Natural killer cell treated with Interleukin-12 subunit alpha and Interleukin-12 subunit beta and Interleukin-15 and Interleukin-18, amount 100 ng/mL, for 72 hours (primary cell): ENCODE results near the gene HOXC6. TPM values are rescaled to one million over a fixed set of nuclear protein-coding genes. Genes with fewer than 3 reads are reported as not detected.

Source experiments
- ATAC-seq, 2 donors: fragments of 150-1000 bp; cut with Tn5 transposase in 1 of 2; sonication (Bioruptor Pico), chemical (Tn5 transposase) in 1 of 2; 2 replicates each; pipeline ENCODE4 v1.10.0; 2021
- DNase-seq: peaks from one replicate; pipeline ENCODE4 v3.0.0; 2022; ENCODE audit warnings: low spot score
- H3K27ac Mint-ChIP-seq, 2 donors: 1 replicate in 1 of 2; 2 replicates in 1 of 2; pipeline ENCODE4 v1.8.0; 2022; ENCODE audit warnings: mixed read lengths in 2 of 2, mild to moderate bottlenecking in 1 of 2, moderate library complexity in 1 of 2
- H3K27me3 Mint-ChIP-seq, 2 donors: 1 replicate in 1 of 2; 2 replicates in 1 of 2; pipeline ENCODE4 v1.8.0; 2022; ENCODE audit warnings: mixed read lengths in 2 of 2
- H3K36me3 Mint-ChIP-seq: one replicate; pipeline ENCODE4 v1.8.0; 2022; ENCODE audit warnings: mixed read lengths
- H3K4me1 Mint-ChIP-seq, 2 donors: 1 replicate in 1 of 2; 2 replicates in 1 of 2; pipeline ENCODE4 v1.8.0; 2022; ENCODE audit warnings: low read depth in 2 of 2, mixed read lengths in 2 of 2, mild to moderate bottlenecking in 1 of 2
- H3K4me3 Mint-ChIP-seq: one replicate; pipeline ENCODE4 v1.8.0; 2022; ENCODE audit warnings: mixed read lengths
- H3K9me3 Mint-ChIP-seq: 2 replicates; pipeline ENCODE4 v1.8.0; 2022; ENCODE audit warnings: mixed read lengths
- total RNA-seq, 2 donors: library from RNA; stranded (reverse); gene quantifications; one replicate each; pipeline ENCODE4 v1.2.3, GENCODE V29; 2022

The HOXC6 gene
- total RNA-seq: not detected

GRCh38 chr12:54028314-54029201, at the start of gene HOXC6:
TSS of gene HOXC6 (plus strand) at chr12:54028440. CDS start at chr12:54028522, 82 bp downstream.
- H3K9me3 Mint-ChIP-seq: no peaks in the 10 kb centered on the region
- H3K27me3 Mint-ChIP-seq: peaks cover 53 to 70% of the 10 kb centered on the region in 2 donors
- DNase-seq (no peak), ATAC-seq (no peak)
- H3K4me3 Mint-ChIP-seq: peak within 1 kb of the TSS; percentile 38
- H3K36me3 Mint-ChIP-seq: no peaks in the 10 kb centered on the region
- H3K4me1 Mint-ChIP-seq: peaks cover 8 to 9% of the 10 kb centered on the region in 2 donors
- no peak within 1 kb of the TSS for H3K27ac Mint-ChIP-seq

- Mint-ChIP-seq H3K36me3 (no peaks in the 10 kb centered on the region), H3K27ac (no peak overlapping the region), H3K27me3 (peaks cover 64 to 81% of the 10 kb centered on the region in 2 donors), H3K9me3 (no peaks in the 10 kb centered on the region), H3K4me3 (no peak overlapping the region), H3K4me1 (peaks cover 8 to 12% of the 10 kb centered on the region in 2 donors)
- ATAC-seq: no peak
- DNase-seq: no peak
Observed at GRCh38 chr12:53978477-53979356, 49.5 kb upstream of the HOXC6 start.

DNA sequence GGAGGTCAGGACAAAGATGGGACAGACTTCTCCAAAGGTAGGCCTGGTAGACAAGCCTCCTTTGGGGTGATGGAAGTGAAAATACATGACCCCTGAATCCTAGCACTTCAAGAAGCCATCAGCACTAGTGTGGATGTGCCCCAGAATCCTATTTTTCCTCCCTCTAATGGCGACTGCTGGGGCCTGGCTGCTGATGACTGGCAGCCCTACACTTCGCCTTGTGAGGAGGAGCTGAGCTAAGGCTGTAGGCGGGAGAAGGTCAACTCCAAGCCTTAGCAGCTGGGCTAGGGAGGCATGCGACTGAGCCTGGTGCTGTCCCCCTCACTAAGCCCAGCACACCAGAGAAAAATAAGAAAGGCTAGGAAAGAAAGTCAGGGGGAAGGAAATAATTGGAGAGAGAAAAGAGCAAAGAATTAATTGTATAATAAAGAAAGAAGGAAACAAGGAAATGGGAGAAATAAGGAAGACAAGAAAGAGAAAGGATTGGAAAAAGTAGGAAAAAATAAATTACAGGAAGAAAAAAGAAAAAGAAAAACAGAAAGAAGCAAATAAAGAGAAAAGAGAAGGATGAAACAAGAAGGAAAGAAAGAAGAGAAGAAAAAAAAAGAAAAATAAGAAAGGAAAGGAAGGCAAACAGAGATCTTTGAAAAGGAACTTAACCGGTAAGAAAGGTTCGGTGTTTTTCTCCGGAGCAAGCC, 48.0 kb upstream of the HOXC6 start:
- DNase-seq (no peak), ATAC-seq (no peak)
- H3K4me1 Mint-ChIP-seq: peaks cover 8 to 13% of the 10 kb centered on the region in 2 donors
- no peaks in the 10 kb centered on the region for H3K36me3 Mint-ChIP-seq
- H3K27ac Mint-ChIP-seq: no peak overlapping the region
- no peak overlapping the region for H3K4me3 Mint-ChIP-seq
- H3K27me3 Mint-ChIP-seq: peaks cover 68 to 87% of the 10 kb centered on the region in 2 donors
- no peaks in the 10 kb centered on the region for H3K9me3 Mint-ChIP-seq

DNA sequence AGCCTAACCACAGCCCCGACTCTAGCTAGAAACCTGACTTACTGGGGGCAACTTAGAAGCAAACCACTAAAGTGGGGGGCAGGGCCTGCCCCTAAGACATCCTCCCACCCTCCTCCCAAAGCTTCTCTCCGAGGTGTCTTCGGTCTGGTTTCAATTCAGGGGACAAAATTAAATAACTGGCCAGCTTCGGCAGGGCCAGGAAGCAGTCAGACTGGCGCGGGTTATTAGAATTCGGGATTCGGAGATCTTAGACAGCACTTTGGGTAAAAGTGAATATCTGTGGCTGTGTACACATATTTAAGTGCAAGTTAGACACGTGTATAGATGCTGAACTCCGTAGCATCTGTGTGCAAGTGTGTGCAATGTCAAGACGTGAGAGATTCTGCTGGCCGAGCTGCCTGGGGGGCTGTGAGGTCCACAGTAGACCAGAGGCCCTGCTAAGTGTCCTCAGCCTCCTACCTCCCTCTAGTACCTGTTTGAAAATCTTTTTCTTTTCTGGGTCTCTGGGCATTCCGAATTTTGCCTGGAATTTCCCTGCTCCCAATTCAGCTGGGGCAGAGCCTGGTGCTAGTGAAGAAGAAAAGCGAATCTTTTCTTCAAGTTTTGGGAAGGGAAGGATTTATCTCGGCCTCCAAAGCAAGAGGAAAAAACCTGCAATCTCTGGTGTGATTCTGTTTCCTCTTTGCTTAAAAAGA, 47.3 kb upstream of the HOXC6 start:
- Mint-ChIP-seq H3K4me1 (peaks cover 5 to 11% of the 10 kb centered on the region in 2 donors), H3K27me3 (peaks cover 67 to 84% of the 10 kb centered on the region in 2 donors), H3K9me3 (no peaks in the 10 kb centered on the region), H3K27ac (no peak overlapping the region), H3K36me3 (no peaks in the 10 kb centered on the region), H3K4me3 (no peak overlapping the region)
- ATAC-seq (no peak), DNase-seq (no peak)

- ATAC-seq: no peak
- Mint-ChIP-seq H3K36me3 (no peaks in the 10 kb centered on the region), H3K27me3 (peaks cover 69 to 85% of the 10 kb centered on the region in 2 donors), H3K27ac (no peak overlapping the region), H3K9me3 (no peaks in the 10 kb centered on the region), H3K4me3 (no peak overlapping the region), H3K4me1 (peaks cover 13 to 14% of the 10 kb centered on the region in 2 donors)
- DNase-seq: no peak
Observed at GRCh38 chr12:53981634-53982565, 46.3 kb upstream of the HOXC6 start.

DNA sequence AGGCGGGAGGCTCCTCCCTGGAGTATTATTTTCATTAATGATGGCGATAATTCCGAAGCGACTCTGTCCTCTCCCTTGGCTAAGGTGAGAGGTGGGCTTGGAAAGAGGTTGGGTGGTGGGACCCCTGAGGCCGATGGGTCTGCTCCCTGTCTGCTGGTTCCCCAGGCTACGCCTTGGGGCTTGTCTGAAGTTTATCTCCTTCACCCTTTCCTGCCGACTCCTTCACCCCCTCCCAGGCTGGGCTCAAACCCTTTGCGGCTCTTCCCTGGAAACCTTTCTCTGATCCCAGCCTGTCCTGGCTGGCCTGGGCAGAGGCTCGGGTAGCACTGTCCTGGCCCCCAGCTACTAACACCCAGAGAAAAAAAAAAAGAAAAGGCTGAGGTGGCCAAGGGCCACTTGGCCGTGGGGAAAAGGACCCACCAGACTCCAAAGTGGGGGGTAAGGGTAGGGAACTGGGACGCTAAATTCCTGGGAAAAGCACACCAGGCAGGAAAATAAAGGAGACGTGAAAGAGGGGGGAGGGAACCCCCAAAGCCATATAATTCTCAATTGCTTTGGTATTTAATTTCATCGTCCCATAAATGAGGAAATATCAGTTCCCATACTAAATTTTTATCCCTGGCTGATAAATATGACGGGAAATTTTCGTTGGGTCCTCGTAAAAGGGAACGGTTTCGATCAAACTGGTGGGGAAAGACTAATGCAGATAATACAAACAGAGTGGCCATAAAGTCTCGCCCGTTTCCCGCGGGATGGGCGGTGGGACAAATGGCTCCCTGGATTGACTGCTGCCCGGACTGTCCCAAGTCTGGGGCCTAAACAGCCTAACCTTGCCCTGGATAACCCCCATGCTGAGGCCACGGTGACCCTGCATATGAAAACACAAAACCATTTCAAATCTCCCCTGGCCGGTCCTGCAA, 45.3 kb upstream of the HOXC6 start:
- no peak overlapping the region for H3K27ac Mint-ChIP-seq
- peaks cover 14 to 16% of the 10 kb centered on the region in 2 donors for H3K4me1 Mint-ChIP-seq
- ATAC-seq (no peak), DNase-seq (no peak)
- no peak overlapping the region for H3K4me3 Mint-ChIP-seq
- H3K36me3 Mint-ChIP-seq: no peaks in the 10 kb centered on the region
- peaks cover 73 to 85% of the 10 kb centered on the region in 2 donors for H3K27me3 Mint-ChIP-seq
- no peaks in the 10 kb centered on the region for H3K9me3 Mint-ChIP-seq

DNA sequence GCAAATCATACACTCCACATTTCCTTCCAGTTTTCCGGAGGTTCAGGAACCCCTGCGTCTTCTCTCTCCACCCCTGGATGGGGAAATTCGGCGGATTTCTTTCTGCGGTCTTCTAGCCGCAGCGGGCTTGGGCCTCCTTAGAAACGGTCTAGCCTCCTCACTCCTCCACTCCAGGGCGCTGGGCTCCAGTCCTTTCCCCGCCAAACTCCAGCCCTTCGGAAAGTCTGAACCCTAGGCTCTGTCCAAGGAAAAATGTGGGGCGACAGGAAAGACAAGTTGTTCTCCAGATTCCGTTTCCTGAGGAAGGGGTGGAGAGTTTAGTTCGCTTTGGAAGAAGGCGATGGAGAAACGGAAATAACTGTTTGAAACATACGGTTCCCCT, 44.7 kb upstream of the HOXC6 start:
- Mint-ChIP-seq H3K4me3 (no peak overlapping the region), H3K9me3 (no peaks in the 10 kb centered on the region), H3K27me3 (peaks cover 72 to 85% of the 10 kb centered on the region in 2 donors), H3K36me3 (no peaks in the 10 kb centered on the region), H3K27ac (no peak overlapping the region), H3K4me1 (peaks cover 13 to 16% of the 10 kb centered on the region in 2 donors)
- ATAC-seq: no peak
- DNase-seq: no peak

DNA sequence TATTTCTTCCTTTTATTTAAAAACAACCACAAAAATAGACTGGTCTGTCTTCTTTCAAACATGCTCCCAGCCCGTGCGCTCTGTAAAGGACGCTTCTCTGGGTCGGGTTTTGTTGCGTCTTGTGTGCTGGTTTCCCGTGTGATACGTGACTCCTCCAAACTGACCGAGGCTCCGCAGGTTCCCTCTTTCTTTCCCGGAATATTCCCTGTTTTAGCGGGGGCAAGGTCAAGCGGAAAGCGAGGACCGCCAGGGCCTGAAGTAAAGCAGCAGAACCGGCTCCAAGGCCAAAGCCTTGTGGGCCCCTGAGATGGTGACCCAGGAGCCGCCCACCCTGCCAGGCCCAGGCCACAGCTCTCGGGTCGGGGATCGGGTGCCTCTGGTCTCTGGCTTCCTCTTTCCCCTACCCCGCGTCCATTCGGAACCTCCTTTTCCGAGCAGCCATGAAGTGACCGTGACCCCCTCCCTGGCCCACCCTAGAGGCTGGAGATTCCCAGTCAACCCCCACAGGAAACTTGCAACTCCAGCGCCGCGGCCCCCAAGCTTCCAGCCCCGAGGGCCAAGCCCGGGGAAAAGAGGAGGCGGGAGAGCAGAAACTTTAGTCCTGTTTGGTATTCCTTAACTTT, 44.2 kb upstream of the HOXC6 start:
- ATAC-seq: no peak
- no peak overlapping the region for H3K27ac Mint-ChIP-seq
- H3K36me3 Mint-ChIP-seq: no peaks in the 10 kb centered on the region

DNA sequence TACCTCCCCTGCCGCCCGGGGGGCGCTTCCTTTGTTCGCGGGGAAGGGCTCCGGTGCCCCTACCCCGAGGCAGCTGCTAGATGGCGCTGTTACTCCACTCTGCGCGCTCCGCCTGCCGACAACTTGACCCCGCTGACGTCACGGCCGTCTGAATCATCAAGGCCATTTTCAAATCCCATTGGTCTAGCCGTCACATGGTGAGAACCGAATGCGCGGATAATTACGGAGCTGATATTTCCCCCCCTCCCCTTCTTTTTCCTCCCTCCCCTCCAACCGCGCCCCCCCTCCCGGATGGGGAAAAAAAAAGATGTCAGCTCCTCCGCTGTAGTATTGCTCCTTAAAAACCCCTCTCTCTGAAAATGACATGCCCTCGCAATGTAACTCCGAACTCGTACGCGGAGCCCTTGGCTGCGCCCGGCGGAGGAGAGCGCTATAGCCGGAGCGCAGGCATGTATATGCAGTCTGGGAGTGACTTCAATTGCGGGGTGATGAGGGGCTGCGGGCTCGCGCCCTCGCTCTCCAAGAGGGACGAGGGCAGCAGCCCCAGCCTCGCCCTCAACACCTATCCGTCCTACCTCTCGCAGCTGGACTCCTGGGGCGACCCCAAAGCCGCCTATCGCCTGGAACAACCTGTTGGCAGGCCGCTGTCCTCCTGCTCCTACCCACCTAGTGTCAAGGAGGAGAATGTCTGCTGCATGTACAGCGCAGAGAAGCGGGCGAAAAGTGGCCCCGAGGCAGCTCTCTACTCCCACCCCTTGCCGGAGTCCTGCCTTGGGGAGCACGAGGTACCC, 43.1 kb upstream of the HOXC6 start, which contains the start of gene HOXC10:
TSS of gene HOXC10 (plus strand) at position 246 of the 791 bp plus-strand sequence. CDS start at position 360, 114 bp downstream.
- peak; percentile 79 to 91 for ATAC-seq
- peak within 1 kb of the TSS; percentile 65 for H3K4me3 Mint-ChIP-seq
- H3K27me3 Mint-ChIP-seq: peaks cover 75 to 85% of the 10 kb centered on the region in 2 donors
- H3K9me3 Mint-ChIP-seq: no peaks in the 10 kb centered on the region
- H3K4me1 Mint-ChIP-seq: peaks cover 25 to 28% of the 10 kb centered on the region in 2 donors
- no peaks in the 10 kb centered on the region for H3K36me3 Mint-ChIP-seq
- no peak within 1 kb of the TSS for H3K27ac Mint-ChIP-seq
- peak; percentile 87 for DNase-seq

More for the DNA sequence above, 44.2 kb upstream of the HOXC6 start:
- H3K9me3 Mint-ChIP-seq: no peaks in the 10 kb centered on the region
- no peak overlapping the region for H3K4me3 Mint-ChIP-seq
- peaks cover 75 to 85% of the 10 kb centered on the region in 2 donors for H3K27me3 Mint-ChIP-seq
- H3K4me1 Mint-ChIP-seq: peaks cover 16 to 19% of the 10 kb centered on the region in 2 donors
- DNase-seq: no peak

DNA sequence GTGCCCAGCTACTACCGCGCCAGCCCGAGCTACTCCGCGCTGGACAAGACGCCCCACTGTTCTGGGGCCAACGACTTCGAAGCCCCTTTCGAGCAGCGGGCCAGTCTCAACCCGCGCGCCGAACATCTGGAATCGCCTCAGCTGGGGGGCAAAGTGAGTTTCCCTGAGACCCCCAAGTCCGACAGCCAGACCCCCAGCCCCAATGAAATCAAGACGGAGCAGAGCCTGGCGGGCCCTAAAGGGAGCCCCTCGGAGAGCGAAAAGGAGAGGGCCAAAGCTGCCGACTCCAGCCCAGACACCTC, 42.6 kb upstream of the HOXC6 start:
- ATAC-seq (no peak), DNase-seq (no peak)
- Mint-ChIP-seq H3K36me3 (no peaks in the 10 kb centered on the region), H3K4me1 (peaks cover 30% of the 10 kb centered on the region in 2 donors), H3K27me3 (peaks cover 75 to 85% of the 10 kb centered on the region in 2 donors), H3K27ac (no peak overlapping the region), H3K4me3 (peak overlapping the region; percentile 65), H3K9me3 (no peaks in the 10 kb centered on the region)
